OCI-LY7 (cell line): ENCODE measurements around the gene PGGT1B.

Experiments
- EZH2phosphoT487 ChIP-seq: fragments of 200-600 bp; sonication (generic); IDR thresholded peaks from 2 replicates; pipeline ENCODE4 v1.6.1; 2018; ENCODE audit warnings: low read depth, borderline replicate concordance, mild to moderate bottlenecking, mixed run types, antibody characterized with exemption, low read length, moderate library complexity, mixed read lengths
- TF ChIP-seq, protein P1 (sequence below): fragments of 200-600 bp; sonication (generic); conservative IDR thresholded peaks from 2 replicates; pipeline ENCODE4 v1.5.1; 2014; ENCODE audit warnings: mild to moderate bottlenecking, antibody characterized with exemption, low read length, moderate library complexity, mixed read lengths

DNA sequence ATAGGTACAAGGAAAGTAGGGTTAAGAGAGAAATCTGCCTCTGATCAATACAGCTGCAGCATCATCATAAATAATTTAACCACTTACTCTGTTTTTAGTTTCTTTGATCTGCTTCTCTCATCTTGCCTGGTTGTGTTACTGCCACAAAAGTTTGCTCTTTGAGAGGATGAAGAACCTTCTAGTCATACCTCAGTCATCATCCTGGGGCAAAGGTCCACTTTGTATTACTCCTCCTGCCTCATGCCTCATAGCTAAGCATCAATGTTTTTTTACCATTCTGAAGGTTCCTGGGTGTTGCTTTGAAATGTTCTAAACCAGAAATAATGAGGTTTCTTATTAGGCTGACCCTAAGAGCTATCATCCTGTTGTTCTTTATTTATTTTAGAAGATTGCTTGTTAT, 75.9 kb downstream of the PGGT1B start:
- TF ChIP-seq, protein P1, sequence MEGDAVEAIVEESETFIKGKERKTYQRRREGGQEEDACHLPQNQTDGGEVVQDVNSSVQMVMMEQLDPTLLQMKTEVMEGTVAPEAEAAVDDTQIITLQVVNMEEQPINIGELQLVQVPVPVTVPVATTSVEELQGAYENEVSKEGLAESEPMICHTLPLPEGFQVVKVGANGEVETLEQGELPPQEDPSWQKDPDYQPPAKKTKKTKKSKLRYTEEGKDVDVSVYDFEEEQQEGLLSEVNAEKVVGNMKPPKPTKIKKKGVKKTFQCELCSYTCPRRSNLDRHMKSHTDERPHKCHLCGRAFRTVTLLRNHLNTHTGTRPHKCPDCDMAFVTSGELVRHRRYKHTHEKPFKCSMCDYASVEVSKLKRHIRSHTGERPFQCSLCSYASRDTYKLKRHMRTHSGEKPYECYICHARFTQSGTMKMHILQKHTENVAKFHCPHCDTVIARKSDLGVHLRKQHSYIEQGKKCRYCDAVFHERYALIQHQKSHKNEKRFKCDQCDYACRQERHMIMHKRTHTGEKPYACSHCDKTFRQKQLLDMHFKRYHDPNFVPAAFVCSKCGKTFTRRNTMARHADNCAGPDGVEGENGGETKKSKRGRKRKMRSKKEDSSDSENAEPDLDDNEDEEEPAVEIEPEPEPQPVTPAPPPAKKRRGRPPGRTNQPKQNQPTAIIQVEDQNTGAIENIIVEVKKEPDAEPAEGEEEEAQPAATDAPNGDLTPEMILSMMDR: no peak
- TF ChIP-seq EZH2phosphoT487: no peak
